ENCODE measurements around the gene CFAP54. TPM values are rescaled to one million over a fixed set of nuclear protein-coding genes. Genes with fewer than 3 reads are reported as not detected.

Gene CFAP54
- total and polyA plus RNA-seq, 2 donors (not counting 3 experiments of a cell fraction or from before 2014, with no cell fraction given): 3.6 to 26.9 TPM

GRCh38 chr12:96821592-96821991, 332.2 kb downstream of the CFAP54 start:
- no peak for TF ChIP-seq MAX (IDR thresholded peaks at IDR 0.05; ENCODE audit: insufficient read depth, insufficient read length)
- TF ChIP-seq EZH2 (IDR thresholded peaks at IDR 0.05; ENCODE audit: borderline replicate concordance, low read depth, low read length, severe bottlenecking): no peak
- no peak for TF ChIP-seq GATA2 (IDR thresholded peaks at IDR 0.05; ENCODE audit: insufficient read depth, insufficient read length, low read depth, low read length)
- no peak for TF ChIP-seq FOS (IDR thresholded peaks at IDR 0.05; ENCODE audit: borderline replicate concordance, insufficient read depth, low read length)
- no peak for TF ChIP-seq MYC (IDR thresholded peaks at IDR 0.05; ENCODE audit: low read depth, low read length)
- TF ChIP-seq CTCF (IDR thresholded peaks at IDR 0.05; ENCODE audit: extremely low read depth in 1 of 2, insufficient read depth in 1 of 2, low read depth in 1 of 2, low read length in 2 of 2): no peak
- no peak for TF ChIP-seq POLR2A (IDR thresholded peaks at IDR 0.05; ENCODE audit: low read depth, low read length)
- TF ChIP-seq JUN (IDR thresholded peaks at IDR 0.05; ENCODE audit: borderline replicate concordance, insufficient read depth, insufficient read length, low read depth): no peak
- TF ChIP-seq POLR2AphosphoS5 (IDR thresholded peaks at IDR 0.05; ENCODE audit: insufficient read depth, low read depth, low read length): no peak
- H3K9me3 ChIP-seq (replicated peaks; ENCODE audit: control insufficient read depth, insufficient read depth, low read length): no peaks in the 10 kb centered on the region

More at GRCh38 chr12:96821592-96821991, 332.2 kb downstream of the CFAP54 start:
- no TSS peak for BruUV-seq (replicated peaks)
- Histone ChIP-seq H3K4me1 (ENCODE audit: control insufficient read depth, extremely low read depth, insufficient read depth, low read length) (no peaks in the 10 kb centered on the region), H3K4me2 (ENCODE audit: insufficient read depth, low read length) (no peak overlapping the region), H3K79me2 (ENCODE audit: control insufficient read depth, insufficient read depth, low read length) (no peaks in the 10 kb centered on the region), H3K36me3 (ENCODE audit: control insufficient read depth in 2 of 2, extremely low read depth in 1 of 2, insufficient read depth in 2 of 2, low read length in 2 of 2) (no peaks in the 10 kb centered on the region), H3K27me3 (ENCODE audit: control insufficient read depth in 2 of 2, insufficient read depth in 2 of 2, low read length in 2 of 2) (no peaks in the 10 kb centered on the region), H3K27ac (ENCODE audit: insufficient read depth, low read depth, low read length) (no peak overlapping the region), H3K9me1 (replicated peaks; ENCODE audit: control insufficient read depth, extremely low read depth, insufficient read depth, low read length) (no peaks in the 10 kb centered on the region), H3K4me3 (replicated peaks in 1 of 3; ENCODE audit: insufficient read depth in 1 of 3, low read depth in 1 of 3, low read length in 3 of 3) (no peak overlapping the region), H3K9ac (replicated peaks; ENCODE audit: extremely low read depth, insufficient read depth, low read length) (no peak overlapping the region), H4K20me1 (replicated peaks; ENCODE audit: control insufficient read depth, extremely low read depth, insufficient read depth, low read length) (no peaks in the 10 kb centered on the region), H2AFZ (ENCODE audit: low read depth, low read length) (no peak overlapping the region)
- FAIRE-seq (no peak), DNase-seq (ENCODE audit: low read depth, low spot score) (no peak)
- ChIA-PET POLR2A (no interaction called here), CTCF (interaction anchor here (0.7 kb wide), 1 partner anchor 71 kb away, joined by 4 read pairs; no protein-coding TSS in a partner anchor)
- dilution Hi-C loops (cut with MboI; ENCODE audit: extremely low pct_ligation_motif_present, low sequenced_read_pairs): no loop called here
- intact Hi-C loops (cut with micrococcal nuclease): no loop called here

Data from endothelial cell of umbilical vein (primary cell).